HCT116 (cell line): ENCODE results near the gene DIPK1B. TPM values are rescaled to one million over a fixed set of nuclear protein-coding genes. Genes with fewer than 3 reads are reported as not detected.

ENCODE experiments used
- ATAC-seq: fragments of 200-7000 bp; cut with Tn5 transposase; 2 replicates; pipeline ENCODE4 v1.9.1; 2020; ENCODE audit warnings: mild to moderate bottlenecking, moderate library complexity
- BruUV-seq: library from RNA; stranded (reverse); fragments of 400-500 nt; replicated peaks from 2 replicates; lab custom pipeline; 2021; lab: Mats Ljungman, UMichigan
- CTCF ChIA-PET: fragments of 300-600 bp; sonication (Branson Sonifier 250); formaldehyde crosslinking; loops from one replicate; lab custom pipeline; 2021; ENCODE audit warnings: antibody characterized with exemption; lab: Charles Lee
- POLR2A ChIA-PET: fragments of 300-600, 350-600 bp; sonication (Branson Sonifier 250); formaldehyde crosslinking; loops from one replicate; lab custom pipeline; 2021; ENCODE audit warnings: antibody characterized with exemption; lab: Charles Lee
- RAD21 ChIA-PET, 2 experiments: fragments of 300-600 bp; sonication (Branson Sonifier 250); formaldehyde crosslinking; loops; one replicate each; lab custom pipeline; 2023; ENCODE audit warnings: low total read pairs in 2 of 2; ENCODE audit not compliant: uncharacterized antibody in 2 of 2, unreplicated experiment in 2 of 2, low non-redundant PET in 1 of 2; lab: Charles Lee
- DNase-seq: peaks from one replicate; pipeline ENCODE4 v3.0.0-alpha.2; 2010; ENCODE audit warnings: low read depth, low spot score
- H2AFZ ChIP-seq: fragments of 200-600 bp; shearing (Covaris generic), sonication (generic); 2 replicates; pipeline ENCODE4 v1.6.1; 2017; ENCODE audit warnings: low read depth, mixed run types, mixed read lengths, antibody characterized with exemption, low read length; ENCODE audit not compliant: poor library complexity, severe bottlenecking
- H3K27ac ChIP-seq: 2 replicates; pipeline ENCODE4 v1.5.1; 2012; ENCODE audit warnings: low read depth, low read length
- H3K27me3 ChIP-seq: fragments of 200-600 bp; sonication (generic); 2 replicates; pipeline ENCODE4 v1.6.1; 2016; ENCODE audit warnings: mixed run types, low read length, mixed read lengths; ENCODE audit not compliant: insufficient read depth
- H3K36me3 ChIP-seq, 2 experiments: fragments of 200-500 bp in 1 of 2; fragments of 200-600 bp in 1 of 2; sonication (Bioruptor generic) in 1 of 2; sonication (generic) in 1 of 2; 2 replicates each; pipeline versions ENCODE4 v1.5.1 to v1.6.1; 2014 to 2016; ENCODE audit warnings: low read length in 2 of 2, inconsistent platforms in 1 of 2, mixed read lengths in 1 of 2, mixed run types in 1 of 2; ENCODE audit not compliant: insufficient read depth in 2 of 2, control insufficient read depth in 1 of 2
- H3K4me1 ChIP-seq, 2 experiments: fragments of 200-600 bp in 1 of 2; sonication (generic) in 1 of 2; 2 replicates each; pipeline versions ENCODE4 v1.5.1 to v1.6.1; 2012 to 2017; ENCODE audit warnings: low read length in 2 of 2, inconsistent platforms in 1 of 2, mild to moderate bottlenecking in 1 of 2, mixed read lengths in 1 of 2, mixed run types in 1 of 2, moderate library complexity in 1 of 2; ENCODE audit not compliant: insufficient read depth in 2 of 2, control insufficient read depth in 1 of 2
- H3K4me2 ChIP-seq: fragments of 200-600 bp; sonication (generic); 2 replicates; pipeline ENCODE4 v1.6.1; 2017; ENCODE audit warnings: mixed run types, low read length, mixed read lengths
- H3K4me3 ChIP-seq, 2 experiments: fragments of 200-600 bp in 1 of 2; sonication (generic) in 1 of 2; replicated peaks in 1 of 2; 2 replicates each; pipeline ENCODE4 v1.5.1; 2011 to 2016; ENCODE audit warnings: low read length in 2 of 2, control low read depth in 1 of 2, low read depth in 1 of 2, mild to moderate bottlenecking in 1 of 2, mixed read lengths in 1 of 2, mixed run types in 1 of 2
- H3K79me2 ChIP-seq: fragments of 200-600 bp; sonication (generic); 2 replicates; pipeline ENCODE4 v1.6.1; 2017; ENCODE audit warnings: mild to moderate bottlenecking, mixed run types, low read length, moderate library complexity, mixed read lengths; ENCODE audit not compliant: insufficient read depth
- H3K9ac ChIP-seq: fragments of 200-600 bp; sonication (generic); 2 replicates; pipeline ENCODE4 v1.6.1; 2016; ENCODE audit warnings: low read length, mixed read lengths
- H3K9me2 ChIP-seq: fragments of 200-600 bp; sonication (generic), shearing (Covaris generic); 2 replicates; pipeline ENCODE4 v1.6.1; 2017; ENCODE audit warnings: mixed run types, mild to moderate bottlenecking, moderate library complexity; ENCODE audit not compliant: insufficient read depth
- H3K9me3 ChIP-seq, 2 experiments: fragments of 200-500 bp in 1 of 2; fragments of 200-600 bp in 1 of 2; sonication (Bioruptor generic) in 1 of 2; sonication (generic) in 1 of 2; 2 replicates each; pipeline ENCODE4 v1.6.1; 2014 to 2017; ENCODE audit warnings: low read length in 2 of 2, mixed read lengths in 2 of 2, inconsistent platforms in 1 of 2, low read depth in 1 of 2, mild to moderate bottlenecking in 1 of 2, mixed run types in 1 of 2, moderate library complexity in 1 of 2; ENCODE audit not compliant: control insufficient read depth in 1 of 2, insufficient read depth in 1 of 2
- H4K20me1 ChIP-seq: fragments of 200-600 bp; sonication (generic), shearing (Covaris generic); 2 replicates; pipeline ENCODE4 v1.6.1; 2017; ENCODE audit warnings: mixed run types, mild to moderate bottlenecking, moderate library complexity; ENCODE audit not compliant: insufficient read depth
- ATF3 ChIP-seq: IDR thresholded peaks from 2 replicates; pipeline ENCODE4 v1.6.1; 2012
- CBX3 ChIP-seq: IDR thresholded peaks from 2 replicates; pipeline ENCODE4 v1.6.1; 2012; ENCODE audit warnings: low read depth
- CEBPB ChIP-seq: IDR thresholded peaks from 2 replicates; pipeline ENCODE4 v1.6.1; 2012; ENCODE audit warnings: low read depth
- CTCF ChIP-seq, 3 experiments: fragments of 200-600 bp in 1 of 3; sonication (generic) in 1 of 3; IDR thresholded peaks in 2 of 3; conservative IDR thresholded peaks in 1 of 3; 2 replicates each; pipeline ENCODE4 v1.5.1; 2012 to 2017; ENCODE audit warnings: low read depth in 2 of 3, low read length in 2 of 3, antibody characterized with exemption in 1 of 3, borderline replicate concordance in 1 of 3, control low read depth in 1 of 3, mild to moderate bottlenecking in 1 of 3, mixed read lengths in 1 of 3, mixed run types in 1 of 3, moderate library complexity in 1 of 3; ENCODE audit not compliant: insufficient read depth in 1 of 3
- ELF1 ChIP-seq: IDR thresholded peaks from 2 replicates; pipeline ENCODE4 v1.6.1; 2012; ENCODE audit warnings: low read depth, borderline replicate concordance
- EZH2 ChIP-seq: fragments of 200-600 bp; sonication (generic); IDR thresholded peaks from 2 replicates; pipeline ENCODE4 v1.6.1; 2017; ENCODE audit warnings: antibody characterized with exemption, mixed run types
- EZH2phosphoT487 ChIP-seq: fragments of 200-600 bp; IDR thresholded peaks from 2 replicates; pipeline ENCODE4 v1.6.1; 2018; ENCODE audit warnings: antibody characterized with exemption, borderline replicate concordance
- MAX ChIP-seq: IDR thresholded peaks from 2 replicates; pipeline ENCODE4 v1.6.1; 2012
- POLR2AphosphoS5 ChIP-seq: IDR thresholded peaks from 2 replicates; pipeline ENCODE4 v1.6.1; 2011; ENCODE audit warnings: mild to moderate bottlenecking, low read depth, low read length, moderate library complexity
- RAD21 ChIP-seq: IDR thresholded peaks from 2 replicates; pipeline ENCODE4 v1.6.1; 2012; ENCODE audit warnings: low read depth, mild to moderate bottlenecking
- SIN3A ChIP-seq: IDR thresholded peaks from 2 replicates; pipeline ENCODE4 v1.6.1; 2012; ENCODE audit warnings: low read depth
- SP1 ChIP-seq: IDR thresholded peaks from 2 replicates; pipeline ENCODE4 v1.6.1; 2012; ENCODE audit warnings: low read depth
- SRF ChIP-seq: IDR thresholded peaks from 2 replicates; pipeline ENCODE4 v1.6.1; 2012; ENCODE audit warnings: low read depth
- YY1 ChIP-seq: IDR thresholded peaks from 2 replicates; pipeline ENCODE4 v1.6.1; 2011; ENCODE audit warnings: low read length, low read depth, moderate library complexity, mild to moderate bottlenecking; ENCODE audit not compliant: insufficient replicate concordance; ENCODE audit errors: extremely low read depth
- ZBTB33 ChIP-seq: IDR thresholded peaks from 2 replicates; pipeline ENCODE4 v1.6.1; 2011; ENCODE audit warnings: mild to moderate bottlenecking, low read length, moderate library complexity; ENCODE audit not compliant: insufficient replicate concordance; ENCODE audit errors: extremely low read depth
- ZFX ChIP-seq: fragments of 450-650 bp; IDR thresholded peaks from 2 replicates; pipeline ENCODE4 v1.6.1; 2017
- intact Hi-C: fragments of 100-400 bp; cut with micrococcal nuclease; formaldehyde crosslinking; loops from 2 replicates; pipeline ENCODE4 v1.10.0; 2022
- total RNA-seq: library from RNA; stranded (reverse); gene quantifications from one replicate; pipeline ENCODE4 v1.2.1, GENCODE V29; 2021; ENCODE audit not compliant: unreplicated experiment

Gene DIPK1B
- total RNA-seq, 1 experiment from 2014 or later, result 15.6 TPM

- intact Hi-C loops, result no loop called here
- ChIA-PET RAD21 (no interaction called here), CTCF (interaction anchor here (1.5 to 3.6 kb wide), 2 partner anchors 11 kb away, joined by 5 to 18 read pairs; no protein-coding TSS in a partner anchor), POLR2A (no interaction called here)
- Histone ChIP-seq H3K9me3 (no peaks in the 10 kb centered on the region), H3K27me3 (no peaks in the 10 kb centered on the region), H4K20me1 (no peaks in the 10 kb centered on the region), H3K9me2 (no peaks in the 10 kb centered on the region), H3K9ac (no peak overlapping the region), H3K4me3 (no peak overlapping the region), H3K4me2 (no peak overlapping the region), H3K4me1 (peaks cover 10 to 18% of the 10 kb centered on the region in 2 experiments), H3K36me3 (no peaks in the 10 kb centered on the region), H2AFZ (no peak overlapping the region), H3K27ac (no peak overlapping the region), H3K79me2 (peaks cover 57% of the 10 kb centered on the region)
- TF ChIP-seq EZH2 (no peak), POLR2AphosphoS5 (no peak), CEBPB (no peak), RAD21 (no peak), ATF3 (no peak), CBX3 (no peak), MAX (no peak)
- no peak for ATAC-seq
- BruUV-seq, result no TSS peak
- DNase-seq, result no peak
Observed at GRCh38 chr9:136682710-136683109, 29.7 kb upstream of the DIPK1B start.

GRCh38 chr9:136683173-136683745, 29.1 kb upstream of the DIPK1B start:
- Histone ChIP-seq H3K4me2 (no peak overlapping the region), H3K27ac (no peak overlapping the region), H3K4me3 (no peak overlapping the region), H4K20me1 (no peaks in the 10 kb centered on the region), H3K9me3 (no peaks in the 10 kb centered on the region), H3K4me1 (peaks cover 15 to 24% of the 10 kb centered on the region in 2 experiments), H3K36me3 (no peaks in the 10 kb centered on the region), H3K79me2 (peaks cover 56% of the 10 kb centered on the region), H3K27me3 (no peaks in the 10 kb centered on the region), H3K9me2 (no peaks in the 10 kb centered on the region), H3K9ac (no peak overlapping the region), H2AFZ (no peak overlapping the region)
- ChIA-PET RAD21 (no interaction called here), CTCF (interaction anchor here (1.5 to 3.6 kb wide), 2 partner anchors 11 kb away, joined by 5 to 18 read pairs; no protein-coding TSS in a partner anchor), POLR2A (no interaction called here)
- no peak for DNase-seq
- intact Hi-C loops, result no loop called here
- ATAC-seq, result no peak
- no TSS peak for BruUV-seq
- no peak for TF ChIP-seq ZBTB33
- TF ChIP-seq RAD21, result no peak
- TF ChIP-seq CTCF (IDR thresholded peaks at IDR 0.05 in 2 of 3, conservative IDR thresholded peaks at IDR 0.05 in 1 of 3; ENCODE audit: borderline replicate concordance in 1 of 3, insufficient read depth in 1 of 3, low read depth in 2 of 3, low read length in 2 of 3), result no peak
- no peak for TF ChIP-seq YY1
- no peak for TF ChIP-seq SP1
- TF ChIP-seq EZH2phosphoT487, result no peak
- TF ChIP-seq ELF1, result no peak
- no peak for TF ChIP-seq ZFX
- no peak for TF ChIP-seq MAX
- TF ChIP-seq SIN3A, result no peak
- TF ChIP-seq EZH2, result no peak
- TF ChIP-seq SRF, result no peak
